Neural cell (in vitro differentiated cells): ENCODE results near the gene TBXA2R.

ENCODE experiments used
- CTCF ChIP-seq: fragments of 450-650 bp; IDR thresholded peaks from 2 replicates; pipeline ENCODE4 v1.5.1; 2014; ENCODE audit warnings: antibody characterized with exemption, mild to moderate bottlenecking, moderate library complexity; ENCODE audit not compliant: poor library complexity, severe bottlenecking
- EP300 ChIP-seq: fragments of 450-650 bp; conservative IDR thresholded peaks from 2 replicates; pipeline ENCODE4 v1.6.1; 2014; ENCODE audit warnings: antibody characterized with exemption, mild to moderate bottlenecking, moderate library complexity; ENCODE audit not compliant: poor library complexity, severe bottlenecking
- POLR2AphosphoS5 ChIP-seq: IDR thresholded peaks from 2 replicates; pipeline ENCODE4 v1.6.1; 2012
- RAD21 ChIP-seq: fragments of 450-650 bp; conservative IDR thresholded peaks from 2 replicates; pipeline ENCODE4 v1.6.1; 2014; ENCODE audit warnings: antibody characterized with exemption, mild to moderate bottlenecking, moderate library complexity
- SMC3 ChIP-seq: fragments of 450-650 bp; conservative IDR thresholded peaks from 2 replicates; pipeline ENCODE4 v1.6.1; 2014; ENCODE audit warnings: antibody characterized with exemption, mild to moderate bottlenecking, moderate library complexity; ENCODE audit not compliant: poor library complexity

DNA sequence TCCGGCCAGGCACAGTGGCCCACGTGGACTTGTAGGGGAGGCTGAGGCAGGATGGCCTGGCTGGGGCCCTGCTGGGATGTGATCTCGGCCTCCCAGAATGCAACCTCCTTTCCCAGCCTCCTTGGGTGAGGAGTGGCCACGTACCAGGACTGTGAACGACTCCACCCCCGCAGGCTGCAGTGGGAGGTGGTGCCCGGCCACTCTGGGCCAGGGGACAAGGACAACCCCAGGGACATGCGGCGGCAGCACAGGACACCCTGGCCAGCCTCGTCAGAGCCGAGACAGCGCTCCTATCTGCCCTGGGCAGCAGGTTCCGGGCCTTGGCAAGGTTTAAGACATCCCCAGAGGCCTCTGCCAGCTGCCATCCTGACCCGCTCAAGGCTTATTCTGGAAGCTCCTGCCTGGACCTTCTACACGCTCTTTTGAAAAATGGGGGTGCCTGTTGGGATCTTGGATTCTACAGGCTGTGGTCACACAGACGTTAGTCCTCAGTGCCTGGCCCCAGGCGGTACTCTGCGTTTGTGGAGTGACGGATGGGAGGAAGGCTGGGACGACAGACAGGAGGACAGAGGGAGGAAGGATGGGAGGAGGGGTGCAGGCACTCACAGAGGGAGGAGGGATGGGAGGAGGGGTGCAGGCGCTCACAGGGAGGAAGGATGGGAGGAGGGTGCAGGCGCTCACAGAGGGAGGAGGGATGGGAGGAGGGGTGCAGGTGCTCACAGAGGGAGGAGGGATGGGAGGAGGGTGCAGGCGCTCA is 39.8 kb upstream of the TBXA2R start:
- TF ChIP-seq CTCF (no peak), RAD21 (no peak), POLR2AphosphoS5 (no peak), EP300 (no peak), SMC3 (no peak)
